Dendritic cell treated with granulocyte-macrophage colony-stimulating factor and Interleukin-4, amounts not matched to agents 40 ng/mL and 50 ng/mL, for 4 days (primary cell): ENCODE results near the gene GNB1L.

Source experiments
- H3K27ac Mint-ChIP-seq: one replicate; pipeline ENCODE4 v1.8.0; 2022; ENCODE audit warnings: mild to moderate bottlenecking, mixed read lengths
- H3K27me3 Mint-ChIP-seq: one replicate; pipeline ENCODE4 v1.8.0; 2022; ENCODE audit warnings: mild to moderate bottlenecking, mixed read lengths
- H3K36me3 Mint-ChIP-seq: one replicate; pipeline ENCODE4 v1.8.0; 2022; ENCODE audit warnings: low read depth, mixed read lengths
- H3K4me1 Mint-ChIP-seq: one replicate; pipeline ENCODE4 v1.8.0; 2022; ENCODE audit warnings: low read depth, mixed read lengths
- H3K4me3 Mint-ChIP-seq: one replicate; pipeline ENCODE4 v1.8.0; 2022; ENCODE audit warnings: mild to moderate bottlenecking, moderate library complexity, mixed read lengths
- H3K9me3 Mint-ChIP-seq: one replicate; pipeline ENCODE4 v1.8.0; 2022; ENCODE audit warnings: mixed read lengths
- intact Hi-C: fragments of 100-400 bp; cut with micrococcal nuclease; formaldehyde crosslinking; loops from one replicate; pipeline ENCODE4 v1.15.0; 2022

The GNB1L gene

DNA sequence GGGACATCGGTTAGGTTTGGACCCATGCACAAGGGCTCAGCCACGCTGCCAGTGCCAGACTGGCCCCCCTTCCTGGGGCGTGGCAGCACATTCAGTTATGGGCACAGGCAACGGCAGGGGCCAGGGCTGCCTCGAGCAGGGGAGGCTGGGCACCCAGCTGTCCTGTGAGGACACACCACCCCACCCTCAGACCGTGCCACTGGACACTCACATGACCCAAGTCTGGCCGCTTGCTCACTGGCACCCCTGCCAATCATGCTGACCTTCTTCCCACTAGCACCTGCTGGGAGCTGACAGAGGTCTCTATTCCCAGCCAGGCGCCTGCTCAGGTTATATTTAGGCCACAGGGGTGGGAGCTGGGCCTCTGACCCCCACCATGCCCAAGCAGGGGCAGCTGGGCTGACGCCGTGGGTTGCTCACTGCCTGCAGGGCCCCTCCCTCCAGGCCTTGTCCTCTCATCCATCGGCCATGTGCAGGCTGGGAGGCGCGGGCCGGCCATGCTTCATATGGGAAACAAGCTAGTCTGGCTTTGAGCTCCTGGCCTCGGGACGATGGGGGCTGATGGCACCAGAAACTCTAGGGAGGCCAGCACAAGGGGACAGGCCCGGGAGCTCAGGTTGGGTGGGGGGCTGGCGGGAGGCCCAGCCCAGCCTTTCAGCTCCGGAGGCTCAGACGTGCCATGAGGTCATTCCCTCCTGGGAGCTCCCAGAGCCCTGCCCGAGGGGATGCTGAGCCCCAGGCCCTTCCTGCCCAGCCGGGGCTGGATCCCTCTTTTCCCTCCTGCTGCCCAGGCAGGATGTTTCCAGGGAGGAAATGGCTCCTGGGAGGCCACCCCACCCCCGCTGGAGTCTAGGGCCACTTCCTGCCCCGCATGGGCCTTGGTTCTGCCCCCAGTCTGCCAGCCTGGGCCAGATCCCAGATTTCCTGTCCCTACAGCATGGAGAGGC, 109.2 kb downstream of the GNB1L start:
- no peak overlapping the region for H3K27ac Mint-ChIP-seq
- H3K27me3 Mint-ChIP-seq = peaks cover 6% of the 10 kb centered on the region
- H3K4me1 Mint-ChIP-seq = no peaks in the 10 kb centered on the region
- intact Hi-C loops = no loop called here
- no peaks in the 10 kb centered on the region for H3K9me3 Mint-ChIP-seq
- H3K4me3 Mint-ChIP-seq = no peak overlapping the region
- H3K36me3 Mint-ChIP-seq = no peaks in the 10 kb centered on the region

DNA sequence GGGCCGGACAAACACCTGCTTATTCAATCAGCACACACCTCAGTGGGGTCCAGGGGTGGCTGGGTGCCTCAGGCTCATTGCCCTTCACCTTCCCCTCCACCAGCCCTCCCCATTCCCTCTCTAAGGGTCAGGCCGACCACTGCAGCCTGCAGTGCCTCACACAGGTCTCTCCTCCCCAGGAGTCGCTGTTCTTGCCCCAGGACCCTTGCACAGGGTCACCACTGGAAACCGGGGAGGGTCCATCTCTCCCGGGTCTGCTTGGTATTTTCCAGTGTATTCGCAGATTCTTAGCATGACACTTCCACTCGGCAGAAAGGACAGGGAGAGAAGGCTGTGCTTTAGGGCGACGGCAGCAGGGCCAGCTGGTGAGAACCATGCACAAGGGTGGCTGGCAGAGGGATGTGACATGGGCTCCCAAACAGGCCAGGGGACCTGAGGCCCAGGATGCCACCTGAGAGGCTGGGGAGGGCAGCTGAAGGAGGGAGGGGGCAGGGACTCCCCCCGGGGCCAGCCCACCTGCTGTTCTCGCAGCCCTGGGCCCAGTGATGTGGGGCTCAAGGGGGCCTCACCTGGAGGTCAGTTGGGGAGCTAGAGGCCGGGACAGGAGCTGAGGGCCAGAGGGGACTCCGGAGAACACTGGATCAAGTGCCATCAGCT, 110.2 kb downstream of the GNB1L start:
- Mint-ChIP-seq H3K9me3 (no peaks in the 10 kb centered on the region), H3K27me3 (peaks cover 5% of the 10 kb centered on the region), H3K4me3 (no peak overlapping the region), H3K4me1 (no peaks in the 10 kb centered on the region), H3K27ac (no peak overlapping the region), H3K36me3 (no peaks in the 10 kb centered on the region)
- intact Hi-C loops = no loop called here

DNA sequence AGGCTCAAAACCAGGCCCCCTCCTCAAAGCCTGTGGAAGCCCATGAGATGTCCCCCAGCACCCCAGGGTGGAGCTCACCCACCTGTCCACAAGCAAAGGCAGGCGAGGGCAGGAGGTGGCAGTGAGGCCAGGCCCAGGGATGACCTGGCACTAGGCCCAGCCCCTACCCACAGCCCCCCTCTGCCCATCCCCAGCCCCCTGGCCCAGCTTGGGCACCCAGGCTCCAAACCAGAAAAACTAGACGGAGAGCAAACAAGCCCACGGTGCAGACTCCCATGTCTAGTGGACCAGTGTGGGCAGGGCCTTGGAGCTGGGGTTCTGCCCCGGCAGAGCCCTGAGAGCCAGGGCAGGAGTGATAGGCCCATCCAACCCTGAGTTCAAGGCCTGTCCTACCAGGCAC, 111.0 kb downstream of the GNB1L start:
- H3K4me3 Mint-ChIP-seq = no peak overlapping the region
- H3K27ac Mint-ChIP-seq = no peak overlapping the region
- no peaks in the 10 kb centered on the region for H3K27me3 Mint-ChIP-seq
- intact Hi-C loops = no loop called here
- H3K4me1 Mint-ChIP-seq = no peaks in the 10 kb centered on the region
- no peaks in the 10 kb centered on the region for H3K9me3 Mint-ChIP-seq
- H3K36me3 Mint-ChIP-seq = no peaks in the 10 kb centered on the region

DNA sequence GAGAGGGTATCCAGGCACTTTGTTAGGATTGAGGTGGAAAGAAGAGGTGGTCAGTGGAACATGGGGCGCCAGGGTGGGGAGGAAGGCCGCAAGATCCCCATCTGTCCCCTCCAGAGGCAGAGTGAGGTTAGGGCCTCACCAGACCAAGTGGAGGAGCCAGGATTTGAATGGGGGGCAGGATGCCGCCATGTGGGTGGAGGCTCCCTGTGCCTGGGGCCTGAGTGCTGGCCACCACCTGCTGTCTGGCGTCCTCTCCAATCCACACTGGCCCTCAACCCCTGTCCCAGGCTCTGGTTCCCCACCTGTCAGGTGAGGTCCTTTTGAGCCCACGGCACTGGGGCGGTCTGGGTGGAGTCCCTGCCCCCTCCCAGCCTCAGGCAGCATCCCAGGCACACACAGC, 111.6 kb downstream of the GNB1L start:
- intact Hi-C loops = no loop called here
- no peaks in the 10 kb centered on the region for H3K27me3 Mint-ChIP-seq
- no peak overlapping the region for H3K4me3 Mint-ChIP-seq

DNA sequence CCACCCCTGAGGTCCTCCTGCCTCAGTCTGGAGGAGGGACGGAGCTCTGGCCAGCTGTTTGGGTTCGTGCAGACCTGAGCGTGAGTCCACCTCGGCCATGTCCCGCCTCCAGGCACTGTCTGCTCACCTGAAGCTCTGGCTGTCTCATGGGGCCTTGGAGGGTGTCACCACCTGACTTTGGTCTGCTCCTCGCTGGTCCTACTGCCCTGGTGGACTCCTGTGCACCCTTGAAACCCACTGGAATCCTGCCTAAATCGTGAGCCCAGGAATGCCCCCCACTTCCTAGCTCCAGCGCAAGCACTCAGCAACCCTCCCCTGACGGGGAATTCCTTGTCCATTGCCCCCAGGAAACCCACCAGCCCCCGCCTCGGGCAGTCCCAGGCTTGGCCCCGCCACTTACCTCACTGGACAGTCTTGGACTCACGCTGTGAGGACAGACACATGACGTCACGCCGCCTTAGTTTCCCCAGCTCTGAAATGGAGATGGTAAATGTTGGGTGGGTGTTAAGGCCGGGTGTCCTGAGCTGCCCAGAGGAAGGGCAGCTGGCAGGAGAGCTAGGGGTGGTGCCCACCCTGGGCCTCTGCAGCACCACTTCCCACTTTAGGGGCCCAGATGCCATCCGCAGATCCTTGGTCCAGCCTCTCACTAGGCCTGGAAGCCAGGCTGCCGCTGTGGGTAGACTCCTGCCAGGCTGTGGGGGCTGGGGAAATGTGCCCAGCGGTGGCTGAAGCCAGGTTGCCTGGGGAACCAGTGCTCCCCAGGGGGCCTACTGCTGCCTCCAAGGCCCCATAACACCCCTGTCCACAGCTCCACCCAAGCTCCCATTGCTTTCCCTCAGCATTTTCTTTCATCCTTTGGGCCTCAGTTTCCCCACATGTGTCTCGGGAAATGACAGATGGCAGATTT, 112.3 kb downstream of the GNB1L start:
- Mint-ChIP-seq H3K4me3 (no peak overlapping the region), H3K27me3 (no peaks in the 10 kb centered on the region), H3K27ac (no peak overlapping the region), H3K9me3 (no peaks in the 10 kb centered on the region), H3K4me1 (no peaks in the 10 kb centered on the region), H3K36me3 (no peaks in the 10 kb centered on the region)
- intact Hi-C loops = no loop called here

More for the DNA sequence above, 111.6 kb downstream of the GNB1L start:
- Mint-ChIP-seq H3K36me3 (no peaks in the 10 kb centered on the region), H3K9me3 (no peaks in the 10 kb centered on the region), H3K4me1 (no peaks in the 10 kb centered on the region), H3K27ac (no peak overlapping the region)

DNA sequence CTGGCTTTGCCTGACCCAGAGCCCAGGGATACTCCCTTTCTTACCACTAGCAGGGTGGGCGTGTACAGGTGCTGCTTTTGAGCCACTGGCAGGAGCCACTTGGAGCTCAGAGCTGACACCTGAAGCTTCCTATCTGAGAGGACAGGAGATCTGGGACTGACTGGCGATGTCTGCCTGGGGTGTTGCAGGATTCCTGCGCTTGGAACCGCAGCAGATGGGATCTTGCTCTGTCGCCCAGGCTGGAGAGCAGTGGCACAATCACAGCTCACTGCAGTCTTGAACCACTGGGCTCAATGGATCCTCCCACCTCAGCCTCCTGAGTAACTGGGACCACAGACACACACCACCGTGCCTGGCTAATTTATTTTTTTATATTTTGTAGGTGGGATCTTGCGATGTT, 113.6 kb downstream of the GNB1L start:
- no peaks in the 10 kb centered on the region for H3K4me1 Mint-ChIP-seq
- H3K36me3 Mint-ChIP-seq = no peaks in the 10 kb centered on the region
- H3K4me3 Mint-ChIP-seq = no peak overlapping the region
- H3K27me3 Mint-ChIP-seq = peaks cover 1% of the 10 kb centered on the region
- H3K9me3 Mint-ChIP-seq = no peaks in the 10 kb centered on the region
- H3K27ac Mint-ChIP-seq = no peak overlapping the region
- intact Hi-C loops = no loop called here

DNA sequence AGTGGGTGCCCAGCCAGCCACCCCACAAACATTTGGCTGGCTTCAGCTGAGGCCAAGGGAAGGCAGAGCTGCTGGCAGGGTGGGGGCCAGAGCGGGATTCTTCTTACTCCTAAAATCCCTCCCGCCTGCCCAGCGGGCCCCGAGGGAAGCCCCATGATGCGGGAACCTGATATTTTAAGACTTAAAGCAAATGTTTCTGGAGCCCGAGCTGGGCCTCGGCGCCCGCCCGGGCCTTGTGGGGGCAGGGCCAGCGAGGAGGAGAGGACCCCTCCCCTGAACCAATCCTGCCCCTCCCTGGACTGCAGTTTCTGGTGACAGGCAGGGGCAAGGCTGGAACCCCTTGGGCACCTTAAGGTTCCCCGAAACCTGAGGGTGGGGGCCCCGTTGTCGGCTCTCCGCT, 114.1 kb downstream of the GNB1L start:
- Mint-ChIP-seq H3K4me3 (no peak overlapping the region), H3K9me3 (no peaks in the 10 kb centered on the region), H3K4me1 (no peaks in the 10 kb centered on the region), H3K27ac (no peak overlapping the region), H3K36me3 (no peaks in the 10 kb centered on the region), H3K27me3 (peaks cover 1% of the 10 kb centered on the region)
- intact Hi-C loops = no loop called here

DNA sequence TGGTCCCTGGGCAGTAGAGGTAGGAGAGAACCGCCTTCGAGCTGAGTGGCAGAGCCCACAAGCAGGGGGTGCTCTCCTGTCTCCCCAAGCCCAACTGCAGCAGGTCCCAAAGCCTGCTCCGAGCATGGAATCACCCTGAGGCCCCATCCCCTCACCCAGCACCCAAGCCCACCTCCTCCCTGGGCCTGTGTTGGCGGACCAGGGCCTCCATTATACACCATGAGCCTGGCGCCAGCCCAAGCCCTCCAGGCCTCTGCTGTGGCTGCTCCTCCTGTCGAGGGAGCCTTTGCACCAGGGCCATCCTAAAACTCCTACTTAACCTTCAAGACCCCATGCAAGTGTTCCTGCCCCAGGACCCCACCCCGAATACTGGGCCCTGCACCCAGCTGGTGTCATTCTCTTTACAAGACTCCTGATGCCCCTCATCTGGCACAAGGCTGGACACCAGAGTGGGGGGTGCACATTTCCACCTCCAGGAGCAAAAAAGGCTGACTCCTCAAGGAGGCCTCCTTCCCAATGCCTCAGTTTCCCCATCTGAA, 114.7 kb downstream of the GNB1L start:
- H3K9me3 Mint-ChIP-seq = no peaks in the 10 kb centered on the region

DNA sequence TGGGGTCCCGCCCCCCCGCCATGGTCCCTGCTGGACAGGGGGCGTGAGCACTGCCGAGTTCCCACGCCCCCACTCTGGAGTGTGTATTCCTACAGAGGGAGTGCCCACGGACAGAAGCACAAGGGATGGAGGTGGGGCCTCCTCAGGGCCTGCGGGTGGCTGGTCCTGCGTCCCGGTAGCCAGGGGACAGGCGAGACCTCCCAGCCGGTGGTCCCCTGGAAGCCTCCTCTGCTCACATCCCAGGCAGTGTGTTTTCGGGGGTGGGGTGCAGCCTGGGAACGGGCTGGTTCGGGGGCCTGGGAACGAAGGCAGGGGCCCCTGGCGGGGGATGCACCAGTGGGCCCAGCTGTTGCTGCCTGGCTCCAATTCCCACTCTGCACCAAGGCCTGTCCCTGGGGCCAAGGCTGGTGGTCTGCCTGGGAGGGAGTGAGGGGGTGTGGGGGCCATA, 115.2 kb downstream of the GNB1L start:
- H3K4me3 Mint-ChIP-seq = no peak overlapping the region
- H3K27me3 Mint-ChIP-seq = peaks cover 1% of the 10 kb centered on the region
- no peak overlapping the region for H3K27ac Mint-ChIP-seq
- intact Hi-C loops = no loop called here
- no peaks in the 10 kb centered on the region for H3K36me3 Mint-ChIP-seq
- H3K9me3 Mint-ChIP-seq = no peaks in the 10 kb centered on the region
- no peaks in the 10 kb centered on the region for H3K4me1 Mint-ChIP-seq

More for the DNA sequence above, 114.7 kb downstream of the GNB1L start:
- H3K36me3 Mint-ChIP-seq = no peaks in the 10 kb centered on the region
- H3K27ac Mint-ChIP-seq = no peak overlapping the region
- no peak overlapping the region for H3K4me3 Mint-ChIP-seq
- H3K4me1 Mint-ChIP-seq = no peaks in the 10 kb centered on the region
- H3K27me3 Mint-ChIP-seq = peaks cover 1% of the 10 kb centered on the region
- intact Hi-C loops = no loop called here

DNA sequence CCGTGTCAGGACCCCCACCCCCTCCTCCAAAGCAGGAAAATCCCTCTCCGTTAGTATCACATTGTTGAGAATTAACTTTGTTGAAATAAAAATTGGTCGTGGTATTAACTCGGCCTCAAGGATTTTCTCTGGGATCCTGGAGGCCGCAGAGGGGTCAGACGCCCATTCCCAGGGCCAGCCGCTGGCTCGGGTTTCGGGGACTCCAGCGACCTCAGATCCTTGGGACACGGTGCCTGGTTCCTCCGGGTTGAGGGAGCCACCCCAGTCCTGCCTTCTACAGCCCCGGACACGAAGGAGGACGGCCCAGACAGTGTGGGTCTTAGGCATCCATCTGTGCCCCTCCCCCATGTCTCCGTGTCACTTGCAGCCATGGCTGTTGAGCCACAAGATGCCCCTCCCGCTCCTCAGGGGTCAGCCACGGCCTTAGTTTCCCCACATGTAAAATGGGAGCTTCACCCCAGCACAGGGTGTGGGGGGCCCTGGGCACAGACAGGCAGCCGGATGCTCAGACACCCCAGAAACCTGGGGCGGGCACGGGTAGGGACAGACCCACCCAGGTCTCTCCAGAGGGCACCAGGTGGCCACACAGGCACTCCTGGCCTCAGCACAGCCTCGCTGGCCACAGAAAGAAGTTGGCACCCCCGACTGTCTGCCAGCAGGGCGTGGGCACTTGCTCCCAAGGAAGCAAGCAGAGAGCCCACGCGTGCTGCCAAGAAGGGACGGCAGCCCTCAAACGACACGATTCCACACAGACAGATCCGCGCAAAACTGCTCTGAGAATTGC, 115.8 kb downstream of the GNB1L start:
- Mint-ChIP-seq H3K27ac (no peak overlapping the region), H3K9me3 (no peaks in the 10 kb centered on the region), H3K4me3 (no peak overlapping the region), H3K27me3 (peaks cover 1% of the 10 kb centered on the region), H3K36me3 (no peaks in the 10 kb centered on the region), H3K4me1 (no peaks in the 10 kb centered on the region)
- intact Hi-C loops = no loop called here

DNA sequence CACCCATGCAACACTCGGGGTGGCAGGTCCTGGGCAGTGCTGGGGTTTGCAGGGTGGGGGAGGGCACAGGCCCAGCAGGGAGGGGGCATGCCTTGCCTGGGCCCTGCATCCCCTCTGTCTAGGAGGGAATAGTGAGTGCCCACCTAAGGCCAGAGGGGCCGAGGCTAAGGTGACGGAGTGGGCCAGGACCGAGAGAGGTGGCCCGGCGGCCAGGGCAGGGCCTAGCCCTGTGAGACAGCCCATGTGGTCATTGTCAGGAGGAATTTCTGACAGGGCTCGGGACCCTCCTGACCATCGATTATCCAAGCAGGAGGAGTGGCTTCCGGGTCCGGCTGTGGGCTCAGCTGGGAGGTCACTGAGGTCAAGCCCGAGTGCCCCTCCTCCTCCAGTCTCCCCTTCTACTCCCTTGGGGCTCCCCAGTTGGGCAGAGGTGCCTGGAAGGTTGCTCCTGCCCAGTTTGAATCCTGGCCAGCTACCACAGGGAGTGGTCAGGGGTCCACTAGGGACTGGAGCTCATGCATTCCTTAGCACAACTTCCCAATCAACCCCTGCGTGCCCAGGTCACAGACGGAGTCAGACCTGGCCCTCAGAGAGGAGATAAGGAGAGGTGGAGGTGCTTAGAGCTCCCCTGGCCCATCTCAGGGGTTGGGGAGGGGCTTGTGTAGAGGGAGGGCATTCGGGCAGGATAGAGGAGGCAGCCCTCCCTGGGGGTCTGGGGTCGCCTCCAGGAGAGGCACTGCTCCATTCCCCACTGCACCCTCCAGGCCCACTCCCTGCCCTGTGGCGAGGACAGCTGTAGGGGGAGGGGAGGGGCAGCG, 116.6 kb downstream of the GNB1L start:
- Mint-ChIP-seq H3K4me3 (no peak overlapping the region), H3K27ac (no peak overlapping the region), H3K9me3 (no peaks in the 10 kb centered on the region), H3K36me3 (no peaks in the 10 kb centered on the region), H3K27me3 (peaks cover 1% of the 10 kb centered on the region), H3K4me1 (no peaks in the 10 kb centered on the region)
- intact Hi-C loops = no loop called here

DNA sequence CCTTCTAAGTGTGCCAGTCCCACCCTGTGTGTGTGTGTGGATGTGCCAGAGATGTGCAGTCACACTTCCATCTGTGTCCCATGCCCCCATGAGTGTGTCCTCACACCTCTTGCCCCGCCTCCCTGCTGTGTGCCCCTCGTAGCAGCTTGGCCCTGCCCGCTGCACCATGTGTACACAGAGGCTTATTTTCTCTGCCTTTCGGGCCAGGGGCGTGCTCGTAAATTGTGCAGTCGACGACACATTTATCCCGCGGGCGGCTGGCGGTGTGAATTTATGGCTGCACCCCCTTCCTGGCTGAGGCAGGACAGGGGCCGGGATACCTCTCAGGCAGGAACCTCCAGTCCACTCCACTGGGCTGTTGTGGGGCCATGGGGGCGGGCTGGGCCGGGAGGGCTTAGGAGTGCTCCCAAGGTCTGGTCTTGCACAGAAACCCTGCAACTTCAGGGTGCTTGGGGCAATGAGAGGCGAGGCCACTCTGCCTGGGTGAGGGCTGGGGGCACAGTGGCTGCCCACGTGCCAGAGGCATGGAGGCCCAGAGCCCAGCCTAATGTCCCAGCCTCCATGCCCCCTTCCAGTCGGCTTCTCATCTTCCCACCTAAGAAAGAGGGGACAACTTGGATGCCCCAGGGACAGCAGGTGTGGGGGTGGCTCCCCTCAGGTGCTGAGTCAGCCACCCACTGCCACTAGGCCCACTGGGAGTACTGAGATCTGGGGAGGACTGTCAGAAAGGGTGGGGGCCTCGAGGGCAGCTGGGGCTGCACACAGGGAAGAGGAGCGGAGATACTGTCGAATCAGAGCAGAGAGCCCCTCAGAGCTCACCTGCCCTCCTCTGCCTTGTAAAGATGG, 118.8 kb downstream of the GNB1L start:
- Mint-ChIP-seq H3K27ac (no peak overlapping the region), H3K4me3 (no peak overlapping the region), H3K9me3 (no peaks in the 10 kb centered on the region), H3K36me3 (no peaks in the 10 kb centered on the region), H3K27me3 (peaks cover 9% of the 10 kb centered on the region), H3K4me1 (no peaks in the 10 kb centered on the region)
- intact Hi-C loops = no loop called here
